ENCODE results near the gene GNL2.

DNA sequence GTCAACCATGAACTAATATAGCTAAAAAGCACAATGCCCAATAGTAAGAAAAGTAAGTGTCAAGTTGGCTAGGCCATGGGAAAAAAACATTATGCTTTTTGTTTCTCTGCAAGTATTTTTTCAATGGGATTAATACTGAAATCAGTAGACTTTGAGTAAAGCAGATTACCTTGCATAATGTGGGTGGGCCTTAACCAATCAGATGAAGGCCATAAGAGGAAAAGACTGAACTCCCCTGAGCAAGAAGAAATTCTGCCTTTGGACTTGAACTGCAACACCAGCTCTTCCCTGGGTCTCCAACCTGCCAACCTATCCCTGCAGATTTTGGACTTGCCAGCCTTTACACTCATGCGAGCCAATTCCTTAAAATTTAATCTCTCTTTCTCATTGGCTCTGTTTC lies 45.3 kb upstream of the GNL2 start:
- TF ChIP-seq POLR2A (IDR thresholded peaks at IDR 0.05; ENCODE audit: extremely low read depth, insufficient read length): no peak
- TF ChIP-seq CTCF (IDR thresholded peaks at IDR 0.05; ENCODE audit: low read depth, low read length): no peak
- TF ChIP-seq MYC (IDR thresholded peaks at IDR 0.05; ENCODE audit: low read depth, low read length): no peak
